DND-41 (cell line): ENCODE data around the gene CCDC92.

Experiments used
- ATAC-seq: fragments of 200-7000 bp; cut with Tn5 transposase; 3 replicates; pipeline ENCODE4 v1.9.1; 2021; ENCODE audit warnings: low read depth; ENCODE audit not compliant: insufficient read depth
- DNase-seq: peaks from one replicate; pipeline ENCODE4 v3.0.0-alpha.2; 2020
- H2AFZ ChIP-seq: 2 replicates; pipeline ENCODE4 v1.6.0; 2012; ENCODE audit warnings: low read depth, low read length
- H3K27ac ChIP-seq: 2 replicates; pipeline ENCODE4 v1.5.1; 2012; ENCODE audit warnings: low read length, inconsistent platforms
- H3K27me3 ChIP-seq: fragments of 200-600 bp; sonication (generic); 2 replicates; pipeline ENCODE4 v1.6.0; 2012; ENCODE audit warnings: low read length, mild to moderate bottlenecking, inconsistent platforms; ENCODE audit not compliant: insufficient read depth, poor library complexity
- H3K36me3 ChIP-seq: 2 replicates; pipeline ENCODE4 v1.5.1; 2012; ENCODE audit warnings: low read length, inconsistent platforms; ENCODE audit not compliant: insufficient read depth
- H3K4me1 ChIP-seq: 2 replicates; pipeline ENCODE4 v1.5.1; 2012; ENCODE audit warnings: mild to moderate bottlenecking, low read length; ENCODE audit not compliant: insufficient read depth
- H3K4me2 ChIP-seq: 2 replicates; pipeline ENCODE4 v1.6.0; 2012; ENCODE audit warnings: mild to moderate bottlenecking, moderate library complexity, low read length, inconsistent platforms; ENCODE audit not compliant: insufficient read depth
- H3K4me3 ChIP-seq, 2 experiments: fragments of 200-600 bp in 1 of 2; shearing (Covaris generic) in 1 of 2; 2 replicates each; pipeline ENCODE4 v1.5.1; 2012 to 2016; ENCODE audit warnings: inconsistent platforms in 2 of 2, low read length in 2 of 2, mild to moderate bottlenecking in 2 of 2, low read depth in 1 of 2, moderate library complexity in 1 of 2
- H3K79me2 ChIP-seq: 2 replicates; pipeline ENCODE4 v1.6.0; 2012; ENCODE audit warnings: low read length, inconsistent platforms; ENCODE audit not compliant: insufficient read depth
- H3K9ac ChIP-seq: 2 replicates; pipeline ENCODE4 v1.6.0; 2012; ENCODE audit warnings: low read depth, mild to moderate bottlenecking, inconsistent platforms, low read length, moderate library complexity
- H3K9me3 ChIP-seq: 2 replicates; pipeline ENCODE4 v1.5.1; 2012; ENCODE audit warnings: low read length, moderate library complexity, mild to moderate bottlenecking, inconsistent platforms; ENCODE audit not compliant: insufficient read depth, severe bottlenecking
- H4K20me1 ChIP-seq: 2 replicates; pipeline ENCODE4 v1.6.0; 2012; ENCODE audit warnings: low read length; ENCODE audit not compliant: insufficient read depth
- CTCF ChIP-seq: IDR thresholded peaks from 2 replicates; pipeline ENCODE4 v1.5.1; 2012; ENCODE audit warnings: borderline replicate concordance, low read length, moderate library complexity, mild to moderate bottlenecking; ENCODE audit not compliant: poor library complexity, severe bottlenecking; ENCODE audit errors: extremely low read depth
- EZH2 ChIP-seq: IDR thresholded peaks from 3 replicates; pipeline ENCODE4 v1.6.1; 2012; ENCODE audit warnings: borderline replicate concordance, low read depth, mild to moderate bottlenecking, moderate library complexity, low read length, inconsistent platforms; ENCODE audit not compliant: severe bottlenecking

The CCDC92 gene

GRCh38 chr12:123952037-123952436, 20.6 kb downstream of the CCDC92 start:
- no peaks in the 10 kb centered on the region for H4K20me1 ChIP-seq
- no peaks in the 10 kb centered on the region for H3K9me3 ChIP-seq
- TF ChIP-seq CTCF: no peak
- TF ChIP-seq EZH2: no peak
- H3K4me2 ChIP-seq: no peak overlapping the region
- H3K9ac ChIP-seq: no peak overlapping the region
- no peaks in the 10 kb centered on the region for H3K36me3 ChIP-seq
- no peaks in the 10 kb centered on the region for H3K79me2 ChIP-seq
- no peak for DNase-seq
- no peak overlapping the region for H3K27ac ChIP-seq
- no peaks in the 10 kb centered on the region for H3K4me1 ChIP-seq
- H3K27me3 ChIP-seq: no peaks in the 10 kb centered on the region
- no peak for ATAC-seq
- H3K4me3 ChIP-seq: no peak overlapping the region
- no peak overlapping the region for H2AFZ ChIP-seq

GRCh38 chr12:123951467-123951866, 21.2 kb downstream of the CCDC92 start:
- no peak for ATAC-seq

GRCh38 chr12:123950476-123951349, 21.9 kb downstream of the CCDC92 start:
- no peaks in the 10 kb centered on the region for H3K9me3 ChIP-seq
- no peak for DNase-seq
- H3K9ac ChIP-seq: no peak overlapping the region
- no peaks in the 10 kb centered on the region for H4K20me1 ChIP-seq
- no peak overlapping the region for H2AFZ ChIP-seq
- H3K4me2 ChIP-seq: no peak overlapping the region
- H3K36me3 ChIP-seq: no peaks in the 10 kb centered on the region
- no peak overlapping the region for H3K4me3 ChIP-seq
- H3K79me2 ChIP-seq: no peaks in the 10 kb centered on the region
- ATAC-seq: no peak
- no peaks in the 10 kb centered on the region for H3K27me3 ChIP-seq
- H3K27ac ChIP-seq: no peak overlapping the region
- TF ChIP-seq EZH2 (no peak), CTCF (no peak)
- no peaks in the 10 kb centered on the region for H3K4me1 ChIP-seq

More at GRCh38 chr12:123951467-123951866, 21.2 kb downstream of the CCDC92 start:
- Histone ChIP-seq H3K27ac (no peak overlapping the region), H3K4me3 (no peak overlapping the region), H3K27me3 (no peaks in the 10 kb centered on the region), H3K4me2 (no peak overlapping the region), H3K9ac (no peak overlapping the region), H3K4me1 (no peaks in the 10 kb centered on the region), H3K79me2 (no peaks in the 10 kb centered on the region), H3K36me3 (no peaks in the 10 kb centered on the region), H3K9me3 (no peaks in the 10 kb centered on the region), H4K20me1 (no peaks in the 10 kb centered on the region), H2AFZ (no peak overlapping the region)
- TF ChIP-seq CTCF: no peak
- TF ChIP-seq EZH2: no peak
- no peak for DNase-seq
